Loucy (cell line): Measurements from ENCODE around the gene RGS16.

ENCODE experiments used
- H2AFZ ChIP-seq: fragments of 200-600 bp; sonication (generic); 2 replicates; pipeline ENCODE4 v1.6.0; 2016; ENCODE audit warnings: antibody characterized with exemption, mild to moderate bottlenecking, low read length, moderate library complexity
- H3F3A ChIP-seq: fragments of 200-600 bp; 2 replicates; pipeline ENCODE4 v1.6.0; 2016; ENCODE audit warnings: antibody characterized with exemption, low read depth, mild to moderate bottlenecking
- H3K27me3 ChIP-seq: fragments of 200-600 bp; sonication (generic); 2 replicates; pipeline ENCODE4 v1.6.1; 2014; ENCODE audit warnings: low read length, mild to moderate bottlenecking; ENCODE audit not compliant: insufficient read depth, poor library complexity, severe bottlenecking
- H3K36me3 ChIP-seq: fragments of 200-600 bp; sonication (generic); 2 replicates; pipeline ENCODE4 v1.6.1; 2016; ENCODE audit warnings: low read length; ENCODE audit not compliant: insufficient read depth
- H3K4me1 ChIP-seq: fragments of 200-600 bp; sonication (generic); 2 replicates; pipeline ENCODE4 v1.5.1; 2014; ENCODE audit warnings: low read length, mild to moderate bottlenecking; ENCODE audit not compliant: insufficient read depth, poor library complexity, severe bottlenecking
- H3K4me2 ChIP-seq: fragments of 200-600 bp; sonication (generic); 2 replicates; pipeline ENCODE4 v1.6.0; 2014; ENCODE audit warnings: antibody characterized with exemption, low read length, low read depth, mild to moderate bottlenecking; ENCODE audit not compliant: poor library complexity, severe bottlenecking
- H3K4me3 ChIP-seq: fragments of 200-600 bp; sonication (generic); 2 replicates; pipeline ENCODE4 v1.5.1; 2014; ENCODE audit warnings: low read length, mild to moderate bottlenecking, mixed read lengths; ENCODE audit not compliant: poor library complexity, severe bottlenecking
- H3K79me2 ChIP-seq: fragments of 200-600 bp; sonication (generic); 2 replicates; pipeline ENCODE4 v1.6.1; 2014; ENCODE audit warnings: low read length; ENCODE audit not compliant: insufficient read depth
- H3K9ac ChIP-seq: fragments of 200-600 bp; sonication (generic); 2 replicates; pipeline ENCODE4 v1.6.0; 2014; ENCODE audit warnings: mild to moderate bottlenecking, low read depth, low read length, moderate library complexity; ENCODE audit not compliant: poor library complexity, severe bottlenecking
- H3K9me2 ChIP-seq: fragments of 200-600 bp; sonication (generic); replicated peaks from 2 replicates; pipeline ENCODE4 v1.6.1; 2016; ENCODE audit warnings: low read depth, low read length, mixed read lengths
- H3K9me3 ChIP-seq: fragments of 200-600 bp; sonication (generic); 2 replicates; pipeline ENCODE4 v1.6.1; 2014; ENCODE audit warnings: mild to moderate bottlenecking, antibody characterized with exemption, low read length, low read depth; ENCODE audit not compliant: insufficient read depth
- H4K20me1 ChIP-seq: fragments of 200-600 bp; sonication (generic); 2 replicates; pipeline ENCODE4 v1.6.0; 2014; ENCODE audit warnings: antibody characterized with exemption, low read length, mild to moderate bottlenecking; ENCODE audit not compliant: insufficient read depth, poor library complexity, severe bottlenecking
- CTCF ChIP-seq: fragments of 200-600 bp; sonication (generic); conservative IDR thresholded peaks from 2 replicates; pipeline ENCODE4 v1.5.1; 2014; ENCODE audit warnings: mild to moderate bottlenecking, antibody characterized with exemption, low read length
- EZH2phosphoT487 ChIP-seq: fragments of 200-600 bp; IDR thresholded peaks from 2 replicates; pipeline ENCODE4 v1.6.1; 2018; ENCODE audit warnings: antibody characterized with exemption, mild to moderate bottlenecking, moderate library complexity, borderline replicate concordance

Gene RGS16

GRCh38 chr1:182555493-182555892, 48.7 kb downstream of the RGS16 start:
- no peaks in the 10 kb centered on the region for H3K27me3 ChIP-seq
- H3K4me2 ChIP-seq, result no peak overlapping the region
- H4K20me1 ChIP-seq, result no peaks in the 10 kb centered on the region
- H3K9me2 ChIP-seq, result no peaks in the 10 kb centered on the region
- TF ChIP-seq CTCF, result no peak
- no peak for TF ChIP-seq EZH2phosphoT487
- H3K79me2 ChIP-seq, result no peaks in the 10 kb centered on the region
- H3K4me3 ChIP-seq, result no peak overlapping the region
- no peak overlapping the region for H3K9ac ChIP-seq
- H3K4me1 ChIP-seq, result no peaks in the 10 kb centered on the region
- no peak overlapping the region for H2AFZ ChIP-seq
- no peaks in the 10 kb centered on the region for H3F3A ChIP-seq
- no peaks in the 10 kb centered on the region for H3K9me3 ChIP-seq
- H3K36me3 ChIP-seq, result no peaks in the 10 kb centered on the region

GRCh38 chr1:182552527-182552926, 51.7 kb downstream of the RGS16 start:
- no peaks in the 10 kb centered on the region for H3F3A ChIP-seq
- TF ChIP-seq EZH2phosphoT487 (no peak), CTCF (no peak)
- H3K4me1 ChIP-seq, result no peaks in the 10 kb centered on the region
- H3K4me3 ChIP-seq, result no peak overlapping the region
- no peaks in the 10 kb centered on the region for H3K27me3 ChIP-seq
- H2AFZ ChIP-seq, result no peak overlapping the region
- H4K20me1 ChIP-seq, result no peaks in the 10 kb centered on the region
- H3K4me2 ChIP-seq, result no peak overlapping the region
- no peaks in the 10 kb centered on the region for H3K9me2 ChIP-seq
- H3K9me3 ChIP-seq, result no peaks in the 10 kb centered on the region
- H3K79me2 ChIP-seq, result no peaks in the 10 kb centered on the region
- H3K36me3 ChIP-seq, result no peaks in the 10 kb centered on the region
- no peak overlapping the region for H3K9ac ChIP-seq

GRCh38 chr1:182549811-182550210, 54.4 kb downstream of the RGS16 start:
- H3F3A ChIP-seq, result no peaks in the 10 kb centered on the region
- H3K79me2 ChIP-seq, result no peaks in the 10 kb centered on the region
- no peaks in the 10 kb centered on the region for H3K9me3 ChIP-seq
- H3K9me2 ChIP-seq, result no peaks in the 10 kb centered on the region
- no peaks in the 10 kb centered on the region for H3K4me1 ChIP-seq
- H3K36me3 ChIP-seq, result no peaks in the 10 kb centered on the region
- no peak overlapping the region for H3K4me2 ChIP-seq
- no peak overlapping the region for H2AFZ ChIP-seq
- no peaks in the 10 kb centered on the region for H3K27me3 ChIP-seq
- no peak overlapping the region for H3K4me3 ChIP-seq
- no peak overlapping the region for H3K9ac ChIP-seq
- no peaks in the 10 kb centered on the region for H4K20me1 ChIP-seq
- TF ChIP-seq EZH2phosphoT487 (no peak), CTCF (no peak)
